Measurements from ENCODE around the gene TULP4.

- TF ChIP-seq, protein P1, sequence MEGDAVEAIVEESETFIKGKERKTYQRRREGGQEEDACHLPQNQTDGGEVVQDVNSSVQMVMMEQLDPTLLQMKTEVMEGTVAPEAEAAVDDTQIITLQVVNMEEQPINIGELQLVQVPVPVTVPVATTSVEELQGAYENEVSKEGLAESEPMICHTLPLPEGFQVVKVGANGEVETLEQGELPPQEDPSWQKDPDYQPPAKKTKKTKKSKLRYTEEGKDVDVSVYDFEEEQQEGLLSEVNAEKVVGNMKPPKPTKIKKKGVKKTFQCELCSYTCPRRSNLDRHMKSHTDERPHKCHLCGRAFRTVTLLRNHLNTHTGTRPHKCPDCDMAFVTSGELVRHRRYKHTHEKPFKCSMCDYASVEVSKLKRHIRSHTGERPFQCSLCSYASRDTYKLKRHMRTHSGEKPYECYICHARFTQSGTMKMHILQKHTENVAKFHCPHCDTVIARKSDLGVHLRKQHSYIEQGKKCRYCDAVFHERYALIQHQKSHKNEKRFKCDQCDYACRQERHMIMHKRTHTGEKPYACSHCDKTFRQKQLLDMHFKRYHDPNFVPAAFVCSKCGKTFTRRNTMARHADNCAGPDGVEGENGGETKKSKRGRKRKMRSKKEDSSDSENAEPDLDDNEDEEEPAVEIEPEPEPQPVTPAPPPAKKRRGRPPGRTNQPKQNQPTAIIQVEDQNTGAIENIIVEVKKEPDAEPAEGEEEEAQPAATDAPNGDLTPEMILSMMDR (IDR thresholded peaks at IDR 0.05) = no peak
- TF ChIP-seq POLR2AphosphoS5 (IDR thresholded peaks at IDR 0.05) (no peak), POLR2A (IDR thresholded peaks at IDR 0.05; ENCODE audit: low read depth) (no peak), EP300 (IDR thresholded peaks at IDR 0.05) (no peak)
These were observed 46.3 kb downstream of the TULP4 start for GRCh38 chr6:158358450-158359077.
